ENCODE data around the gene USP40.
A peak's percentile ranks its signal among the peaks of the same experiment; 100 is the strongest.

GRCh38 chr2:233448220-233448559, 118.4 kb downstream of the USP40 start:
- TF ChIP-seq SP2 (IDR thresholded peaks at IDR 0.05; ENCODE audit: low read length) (no peak), CTCF (IDR thresholded peaks at IDR 0.05; ENCODE audit: control extremely low read depth in 1 of 3, insufficient read depth in 1 of 3, low read depth in 1 of 3, low read length in 3 of 3) (peak; percentile 51 to 70 (median 63); a peak in 3 of 4 replicates)
